HG03442 (cell line): ENCODE results near the gene TH.

Experiments
- ATAC-seq: cut with Tn5 transposase; IDR thresholded peaks from one replicate; pipeline ENCODE4 v1.9.1; 2021; ENCODE audit warnings: mild to moderate bottlenecking, moderate library complexity; ENCODE audit not compliant: unreplicated experiment

TH gene

GRCh38 chr11:2209370-2209801 lies 37.8 kb upstream of the TH start:
- ATAC-seq, result no peak

GRCh38 chr11:2208691-2209369 lies 37.2 kb upstream of the TH start:
- no peak for ATAC-seq

- ATAC-seq, result no peak
Observed at GRCh38 chr11:2207773-2208621, 36.4 kb upstream of the TH start.

- no peak for ATAC-seq
Observed at GRCh38 chr11:2207212-2207611, 35.6 kb upstream of the TH start.

GRCh38 chr11:2205981-2206690 lies 34.5 kb upstream of the TH start:
- no peak for ATAC-seq

- no peak for ATAC-seq
Observed at GRCh38 chr11:2205214-2205720, 33.7 kb upstream of the TH start.

GRCh38 chr11:2204361-2205213 lies 33.0 kb upstream of the TH start:
- no peak for ATAC-seq

GRCh38 chr11:2203440-2204259 lies 32.0 kb upstream of the TH start:
- ATAC-seq, result no peak

GRCh38 chr11:2202900-2203439 lies 31.4 kb upstream of the TH start:
- no peak for ATAC-seq

- ATAC-seq, result no peak
Observed at GRCh38 chr11:2202071-2202899, 30.7 kb upstream of the TH start.

GRCh38 chr11:2201542-2201941 lies 29.9 kb upstream of the TH start:
- ATAC-seq, result no peak

GRCh38 chr11:2200957-2201519 lies 29.4 kb upstream of the TH start:
- no peak for ATAC-seq

GRCh38 chr11:2200536-2200935 lies 28.9 kb upstream of the TH start:
- no peak for ATAC-seq

- no peak for ATAC-seq
Observed at GRCh38 chr11:2199466-2200341, 28.1 kb upstream of the TH start.

GRCh38 chr11:2198621-2199365 lies 27.2 kb upstream of the TH start:
- no peak for ATAC-seq

- ATAC-seq, result no peak
Observed at GRCh38 chr11:2197771-2198520, 26.3 kb upstream of the TH start.
